T-helper 9 cell (primary cell): Measurements from ENCODE around the gene ECE1.

Experiments
- DNase-seq: peaks from one replicate; pipeline ENCODE4 v3.0.0-alpha.2; 2020
- total RNA-seq, 2 donors: gene quantifications; one replicate each; lab custom pipeline; 2026; lab: John Stamatoyannopoulos, UW

Gene ECE1
- total RNA-seq, result 143 to 160 reads per million in 2 donors

DNA sequence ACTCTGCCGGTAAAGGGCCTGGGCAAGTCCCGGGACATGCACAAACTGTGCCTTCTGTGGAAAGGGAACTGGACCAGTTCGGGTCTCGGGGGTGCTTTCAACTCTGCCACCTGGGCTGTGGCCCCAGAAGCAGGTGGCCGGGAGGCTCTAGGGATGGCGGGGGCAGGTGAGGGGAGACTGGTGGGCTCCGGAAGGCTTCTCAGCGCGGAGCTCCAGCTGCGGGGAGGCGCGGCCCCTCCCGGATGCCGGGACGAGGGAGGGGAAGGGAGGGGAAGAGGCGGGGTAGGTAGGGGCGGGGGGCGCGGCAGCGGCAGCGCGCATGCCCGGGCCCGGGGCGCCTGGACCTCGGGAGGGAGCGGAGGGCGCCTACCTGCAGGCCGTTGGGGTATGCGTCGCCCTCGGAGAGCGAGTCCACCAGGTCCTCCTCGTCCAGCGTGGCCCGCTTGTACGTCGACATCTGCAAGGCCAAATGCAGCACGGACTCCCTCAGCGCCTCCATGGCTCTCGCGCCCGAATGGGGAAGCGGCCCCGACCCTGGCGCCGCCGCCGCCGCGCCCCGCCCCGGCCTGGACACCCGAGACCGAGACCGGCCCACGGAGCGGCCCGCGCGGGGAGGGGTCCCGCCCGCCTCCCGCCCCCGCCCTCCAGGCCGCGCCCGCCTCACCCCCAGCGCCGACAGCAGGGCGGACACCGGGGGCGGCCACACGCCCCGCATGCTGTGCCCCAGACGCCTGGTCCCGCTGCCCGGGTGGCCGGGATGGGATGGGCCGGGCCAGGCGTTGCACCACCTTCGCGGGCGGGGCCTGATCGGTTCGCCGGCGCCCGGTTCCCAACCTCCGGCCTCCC is at the start of gene ECE1:
Gene ECE1 (minus strand): TSS at position 764 of the 846 bp plus-strand sequence. CDS start 49 bp downstream, at position 715.
- peak; percentile 44 for DNase-seq

DNA sequence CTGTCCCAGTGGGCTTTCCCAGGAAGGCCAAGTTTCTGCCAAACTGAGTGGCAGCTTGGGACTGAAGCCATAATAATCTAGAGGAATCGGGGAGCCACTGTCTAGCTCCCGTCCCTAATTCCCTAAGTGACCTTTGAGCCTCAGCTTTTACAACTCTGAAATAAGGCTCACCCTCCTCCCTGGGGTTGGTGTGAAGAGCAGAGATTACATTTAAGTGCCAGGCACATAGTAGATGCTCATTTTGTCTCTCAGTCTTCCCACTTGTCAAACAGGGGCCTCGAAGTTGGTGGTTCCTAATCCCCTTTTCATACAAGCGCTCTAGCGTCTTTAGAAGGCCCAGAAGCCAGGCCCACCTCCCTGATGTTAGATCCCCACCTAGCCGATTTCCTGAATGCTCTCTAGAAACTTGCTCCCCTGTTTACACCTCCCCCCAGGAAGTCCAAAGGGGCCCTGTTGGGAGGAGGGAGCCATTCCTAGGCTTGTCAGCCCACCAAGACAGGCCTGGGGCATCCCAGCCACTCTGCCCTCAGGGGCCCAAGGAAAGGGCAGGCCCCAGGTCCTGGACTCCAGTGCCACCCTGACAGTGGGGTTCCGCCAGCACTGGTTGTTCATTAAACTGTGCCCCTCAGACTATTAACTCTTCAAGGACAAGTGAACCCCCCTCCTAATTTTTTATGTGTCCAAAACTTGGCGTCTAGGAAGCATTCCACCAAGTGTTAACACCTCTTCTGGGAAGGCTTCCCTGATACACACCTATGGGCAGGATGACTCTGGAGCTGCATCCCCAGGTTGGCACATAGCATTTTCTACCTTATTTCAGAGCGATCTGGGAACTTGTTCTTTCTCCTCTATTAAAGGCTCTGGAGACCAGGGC is 49.3 kb upstream of the ECE1 start:
- no peak for DNase-seq

DNA sequence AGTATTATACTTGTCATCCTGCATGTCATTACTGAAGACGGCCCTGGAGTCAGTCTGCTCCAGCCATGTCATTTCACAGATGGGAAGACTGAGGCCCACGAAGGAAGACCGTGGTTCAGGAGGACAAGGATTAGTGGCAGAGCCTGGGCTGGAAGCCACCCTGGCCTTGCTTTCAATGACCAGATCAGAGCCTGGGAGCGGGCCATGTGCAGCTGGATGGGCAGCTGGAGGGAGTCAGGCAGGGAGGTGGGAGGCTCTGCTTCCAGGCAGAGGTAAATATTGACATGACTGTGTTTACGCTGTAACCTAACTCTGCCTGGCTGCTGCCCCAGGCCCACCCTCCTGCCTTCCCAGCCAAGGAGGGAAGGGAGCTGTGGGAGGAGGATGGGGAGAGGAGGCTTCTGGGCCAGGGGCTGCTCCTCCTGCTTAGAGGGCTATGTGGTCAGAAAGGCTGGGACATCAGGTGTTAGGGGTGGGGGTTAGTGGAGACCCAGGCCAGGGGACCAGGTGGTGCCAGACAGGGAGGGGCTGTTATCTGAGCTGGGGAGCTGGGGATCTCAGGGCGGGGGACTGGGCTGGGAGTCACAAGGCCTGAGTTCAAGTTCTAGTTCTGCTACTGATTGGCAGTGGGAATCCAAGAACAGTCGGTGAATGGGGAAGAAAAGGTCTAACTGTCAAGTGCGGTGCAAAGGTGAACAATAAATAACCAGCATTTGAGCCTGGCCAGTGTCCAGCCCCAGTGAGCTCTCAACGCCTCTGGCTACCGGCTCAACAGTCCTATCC is 48.5 kb upstream of the ECE1 start:
- no peak for DNase-seq

DNA sequence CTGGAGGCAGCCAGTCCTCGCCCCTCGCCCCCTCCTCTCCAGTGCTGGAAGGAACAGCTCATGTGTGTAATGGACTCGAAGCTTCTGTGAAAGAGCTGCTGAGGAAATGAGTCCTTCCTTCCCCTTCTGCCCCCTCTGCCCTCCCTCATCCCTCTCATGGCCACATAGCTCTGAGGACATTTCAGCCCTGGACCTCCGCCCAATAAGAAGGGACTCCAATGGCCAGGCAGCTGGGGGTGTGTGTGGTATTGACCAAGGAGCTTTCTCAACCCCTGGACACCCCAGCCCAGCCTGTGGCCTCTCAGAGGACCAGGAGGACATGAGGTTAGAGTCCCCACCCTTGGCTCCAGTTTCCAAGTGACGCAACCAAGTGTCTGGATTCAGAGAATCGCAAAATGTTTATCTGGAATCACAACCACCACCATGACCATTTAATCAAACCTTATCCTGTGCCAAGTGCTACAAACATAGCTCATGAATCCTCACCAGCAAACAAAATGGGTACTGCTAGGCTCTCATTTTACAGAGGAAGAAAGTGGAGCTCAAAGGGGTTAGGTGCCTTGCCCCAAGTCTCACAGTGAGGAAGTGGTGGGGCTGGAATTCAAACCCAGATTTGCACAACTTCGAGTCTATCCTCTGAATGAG is 47.8 kb upstream of the ECE1 start:
- DNase-seq, result no peak

DNA sequence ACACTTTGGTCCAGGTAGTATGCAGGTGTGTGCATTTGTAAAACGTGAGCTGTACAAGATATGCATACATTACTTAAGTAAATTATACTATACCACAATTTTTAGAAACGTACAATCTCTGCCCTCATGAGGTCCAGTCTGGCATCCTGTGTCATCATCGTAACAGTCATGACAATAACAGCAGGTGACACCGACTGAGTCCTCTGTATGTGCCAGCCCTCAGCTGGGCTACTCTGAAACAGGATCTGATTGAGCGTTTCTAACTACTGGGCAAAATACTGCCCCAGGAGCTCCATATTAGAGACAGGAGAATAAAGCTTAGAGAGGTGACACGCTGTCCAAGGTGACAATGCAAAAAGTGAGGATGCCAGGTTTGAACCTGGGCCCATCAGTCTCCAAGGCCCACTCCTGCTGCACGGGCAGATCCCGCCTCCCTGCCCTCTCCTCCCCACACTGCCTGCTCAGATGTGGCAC is 47.2 kb upstream of the ECE1 start:
- no peak for DNase-seq

DNA sequence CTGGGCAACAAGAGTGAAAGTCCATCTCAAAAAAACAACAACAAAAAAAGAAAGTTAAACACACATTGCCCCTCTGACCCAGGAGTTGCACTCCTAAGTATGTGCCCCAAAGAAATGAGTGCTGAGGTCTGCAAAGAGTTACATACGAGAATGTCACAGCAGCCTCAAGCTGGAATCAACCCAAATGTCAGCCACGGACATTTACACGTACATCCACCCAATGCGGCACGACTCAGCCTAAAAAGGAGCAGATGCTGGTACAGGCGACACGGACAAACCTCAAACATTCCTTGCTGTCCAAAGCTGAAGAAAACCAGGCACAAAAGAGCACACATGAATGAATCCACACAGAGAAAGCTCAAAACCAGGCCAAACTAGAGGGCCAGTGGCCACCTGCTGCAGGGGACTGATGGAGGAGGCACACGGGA is 46.8 kb upstream of the ECE1 start:
- no peak for DNase-seq

DNA sequence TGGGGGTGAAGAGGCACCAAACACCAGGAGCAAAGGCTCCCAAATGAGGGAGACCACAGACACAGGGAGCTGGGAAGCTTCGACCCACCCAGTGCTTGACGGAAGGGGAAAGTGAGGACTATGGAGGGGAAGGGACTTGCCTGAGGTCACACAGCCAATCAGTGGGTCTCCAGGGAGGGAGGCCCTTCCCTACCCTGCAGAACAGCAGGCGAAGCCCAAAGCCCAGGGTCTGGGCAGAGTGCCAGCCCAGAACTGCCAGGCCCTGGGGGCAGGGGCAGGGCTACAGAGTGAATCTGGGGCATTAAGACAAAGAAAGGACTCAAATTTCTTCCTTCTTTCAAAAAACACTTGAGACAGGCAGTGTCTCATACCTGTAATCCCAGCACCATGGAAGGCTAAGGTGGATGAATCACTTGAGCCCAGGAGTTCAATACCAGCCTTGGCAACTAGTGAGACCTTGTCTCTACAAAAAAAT is 45.5 kb upstream of the ECE1 start:
- DNase-seq, result no peak

DNA sequence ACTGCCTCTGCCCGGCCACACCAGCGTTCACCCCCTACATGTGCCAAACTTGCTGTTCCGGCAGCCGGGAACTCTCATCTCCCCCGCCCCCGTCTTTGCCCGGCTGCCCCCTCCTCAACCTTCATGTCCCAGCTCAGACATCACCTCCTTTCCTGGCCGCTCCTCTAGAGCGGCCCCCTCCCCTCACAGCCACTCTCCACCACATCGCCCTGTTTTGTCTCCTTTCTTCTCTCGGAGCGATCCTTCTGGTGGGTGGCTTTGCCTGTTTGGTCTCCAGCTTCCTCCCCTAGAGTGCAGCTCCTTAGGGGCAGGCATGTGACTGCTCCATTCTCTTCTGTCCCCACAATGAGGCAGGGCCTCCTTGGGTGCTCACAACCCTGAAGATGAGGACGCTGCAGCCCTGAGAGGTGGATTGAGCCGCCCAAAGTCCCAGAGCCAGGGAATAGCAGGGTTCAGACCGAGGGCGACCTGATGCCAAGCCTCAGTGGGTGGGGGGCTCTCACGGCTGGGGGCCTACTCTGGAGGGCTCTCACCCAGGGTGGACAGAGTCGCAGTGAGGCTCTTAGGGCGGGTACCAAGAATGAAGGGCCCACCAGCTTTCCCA is 44.9 kb upstream of the ECE1 start:
- DNase-seq, result no peak

DNA sequence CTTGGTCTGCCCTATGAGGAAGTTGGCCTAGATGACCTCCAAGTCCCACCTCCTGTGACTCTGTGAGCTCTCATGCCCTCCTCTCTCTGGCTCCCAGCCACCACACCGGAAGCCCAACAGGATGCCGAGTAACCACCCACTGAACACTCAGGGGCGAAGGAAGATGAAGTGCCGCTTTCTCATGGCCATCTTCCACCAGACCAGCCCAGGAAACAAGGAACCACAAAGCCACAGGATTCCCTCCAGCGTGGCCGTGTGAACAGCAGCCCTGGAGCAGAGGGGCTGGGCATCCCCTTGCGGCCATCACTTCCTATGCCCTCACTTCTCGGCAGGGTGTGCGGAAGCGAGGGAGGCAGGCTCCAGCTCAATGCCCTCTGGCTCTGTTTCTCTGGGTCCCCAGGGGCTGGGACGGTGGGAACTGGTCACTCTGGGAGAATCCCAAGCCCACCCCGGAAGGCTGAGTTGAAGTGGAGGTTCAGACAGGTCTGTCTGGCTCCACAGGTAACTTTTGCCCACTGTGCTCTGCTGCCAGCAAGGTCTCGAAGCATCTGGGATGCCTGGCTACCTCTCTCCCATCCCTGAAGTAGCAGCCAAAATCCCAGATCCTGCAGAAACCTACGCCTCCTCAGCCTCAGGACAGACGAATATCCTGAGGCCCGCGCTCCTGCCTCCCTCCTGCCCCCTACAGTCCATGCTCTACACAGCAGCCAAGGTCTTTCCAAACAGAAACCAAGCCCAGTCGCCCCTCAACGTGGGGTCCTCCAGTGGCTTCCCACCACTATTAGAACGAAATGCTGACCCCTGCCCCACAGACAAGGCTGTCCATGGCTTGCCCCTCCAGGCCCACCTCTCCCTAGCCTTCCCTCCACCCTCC is 44.2 kb upstream of the ECE1 start:
- peak; percentile 73 for DNase-seq

DNA sequence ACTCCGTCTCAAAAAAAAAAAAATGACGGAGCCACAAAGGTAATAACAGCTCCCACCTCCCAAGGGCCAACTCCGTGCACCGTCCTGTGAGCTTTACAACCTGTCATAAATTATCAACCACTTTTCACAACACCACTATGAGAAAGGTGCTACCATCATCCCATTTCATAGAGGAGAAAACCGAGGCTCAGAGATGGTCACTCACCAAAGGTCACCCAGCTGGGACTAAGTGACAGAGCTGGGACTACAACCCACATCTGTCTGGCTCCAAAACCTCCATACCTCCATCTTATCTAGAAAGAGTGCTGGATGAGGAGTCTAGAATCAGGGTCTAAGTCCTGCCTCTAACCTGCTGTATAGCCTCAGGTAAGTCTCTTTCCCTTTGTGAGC is 43.6 kb upstream of the ECE1 start:
- DNase-seq, result no peak

DNA sequence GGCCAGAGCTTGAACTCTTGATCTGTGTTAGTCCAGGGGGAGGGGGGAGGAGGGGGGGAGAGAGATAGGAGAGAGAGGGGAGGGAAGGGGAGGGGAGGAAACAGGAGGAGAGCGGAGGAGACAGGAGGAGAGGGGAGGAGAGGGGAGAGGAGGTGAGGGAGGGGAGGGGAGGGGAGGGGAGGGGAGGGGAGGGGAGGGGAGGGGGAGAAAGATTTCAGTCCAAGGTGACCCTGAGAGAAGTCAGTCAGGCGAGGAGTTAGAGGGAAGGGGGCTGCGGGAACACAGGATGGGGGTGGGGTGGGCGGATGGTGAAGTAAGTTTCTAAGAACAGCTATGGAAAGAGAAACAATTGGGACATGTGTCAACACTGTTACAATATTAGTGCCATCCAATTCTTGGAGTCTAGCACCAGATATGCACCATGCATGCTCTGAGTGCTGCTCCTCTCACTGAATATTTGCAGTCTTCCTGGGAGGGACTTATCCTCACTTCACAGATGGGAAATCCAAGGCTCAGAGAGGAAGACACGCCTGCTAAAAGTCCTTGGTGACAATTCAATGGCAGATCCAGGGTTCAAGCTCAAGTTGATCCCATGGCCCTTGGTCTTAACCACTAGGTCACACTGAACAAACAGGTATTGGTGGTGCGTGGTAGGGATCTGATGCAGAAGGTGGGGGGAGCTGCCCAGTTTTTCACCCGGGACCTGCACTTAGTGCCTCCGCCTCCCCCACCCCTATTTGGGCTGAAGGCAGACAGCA is 42.5 kb upstream of the ECE1 start:
- DNase-seq, result no peak

DNA sequence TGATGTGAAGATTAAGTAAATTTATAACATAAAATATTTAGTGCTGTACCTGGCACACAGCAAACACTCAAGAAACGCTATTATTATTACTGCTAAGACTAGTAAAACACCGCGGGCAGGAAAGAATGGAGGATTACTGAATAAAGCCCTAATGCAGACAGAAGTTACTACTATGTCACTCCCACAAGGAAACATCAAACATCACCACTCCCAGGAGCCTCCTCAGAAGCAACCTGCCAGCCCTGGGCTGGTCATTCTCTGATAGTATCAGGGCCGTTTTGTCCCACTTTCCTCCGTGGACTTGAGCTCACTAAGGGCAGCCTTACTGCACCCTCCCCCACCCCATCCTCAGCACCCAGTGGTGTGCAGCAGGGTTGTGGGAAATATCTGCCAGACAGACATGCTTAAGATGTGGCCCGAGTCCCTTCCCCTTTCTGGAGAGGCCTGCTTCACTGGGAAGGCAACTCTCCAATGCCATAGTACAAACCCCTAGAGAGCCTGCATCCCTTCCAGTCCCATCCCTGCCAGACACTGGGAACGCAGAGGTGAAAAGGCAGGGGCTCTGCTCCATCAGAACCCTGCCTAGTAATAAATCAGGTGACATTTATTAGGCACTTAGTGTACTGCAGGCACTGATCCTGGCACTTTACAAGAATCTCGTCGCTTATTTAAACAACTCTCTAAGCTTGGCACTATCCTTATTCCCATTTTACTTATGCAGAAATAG is 41.7 kb upstream of the ECE1 start:
- no peak for DNase-seq

DNA sequence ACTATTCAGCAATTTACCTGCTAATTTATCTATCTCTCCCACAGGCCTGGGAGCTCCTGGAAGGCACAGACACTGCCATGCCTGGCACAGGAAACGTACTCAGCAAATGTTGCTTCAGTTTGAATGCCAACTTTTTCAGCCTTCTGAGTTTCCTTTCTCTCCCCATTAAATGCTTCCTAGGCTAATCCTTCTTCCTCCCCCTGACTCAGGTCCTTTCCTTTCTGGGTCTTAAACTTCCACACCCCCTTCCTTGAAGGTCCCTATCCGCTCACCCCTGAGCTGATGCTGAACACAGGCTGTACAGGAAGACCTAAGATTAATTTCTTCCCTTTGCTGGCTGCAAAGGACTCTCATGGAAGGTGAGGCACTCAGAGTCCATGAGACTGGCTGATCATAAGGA is 40.3 kb upstream of the ECE1 start:
- no peak for DNase-seq

DNA sequence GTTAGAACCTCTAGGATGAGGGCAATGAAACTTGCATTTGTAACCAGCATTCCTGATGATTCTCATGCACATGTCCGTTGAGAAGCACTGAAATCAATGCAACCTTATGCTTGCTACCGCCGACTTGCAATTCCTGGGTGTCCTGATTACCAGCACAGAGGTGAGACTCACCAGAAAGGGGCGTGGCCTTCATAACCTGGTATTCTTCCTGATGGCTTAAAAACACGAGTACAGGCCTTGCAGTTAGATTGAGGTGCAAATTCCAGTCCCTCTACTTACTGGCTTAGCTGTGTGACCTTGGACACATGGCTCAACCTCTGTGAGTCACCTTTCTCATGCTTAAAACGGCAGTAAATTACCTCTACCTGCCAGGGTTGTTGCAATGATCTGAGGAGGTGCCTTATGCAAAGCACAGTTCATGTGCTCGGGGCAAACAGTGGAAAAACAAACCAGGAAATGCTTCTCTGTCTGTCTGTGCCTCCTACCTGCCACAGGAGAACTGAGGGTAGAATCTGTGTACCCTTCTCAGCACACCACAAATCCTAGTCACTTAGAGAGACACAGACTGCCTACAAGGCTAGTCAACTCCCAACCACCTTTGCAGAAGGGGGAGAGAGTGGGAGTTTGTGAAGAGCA is 39.1 kb upstream of the ECE1 start:
- no peak for DNase-seq

DNA sequence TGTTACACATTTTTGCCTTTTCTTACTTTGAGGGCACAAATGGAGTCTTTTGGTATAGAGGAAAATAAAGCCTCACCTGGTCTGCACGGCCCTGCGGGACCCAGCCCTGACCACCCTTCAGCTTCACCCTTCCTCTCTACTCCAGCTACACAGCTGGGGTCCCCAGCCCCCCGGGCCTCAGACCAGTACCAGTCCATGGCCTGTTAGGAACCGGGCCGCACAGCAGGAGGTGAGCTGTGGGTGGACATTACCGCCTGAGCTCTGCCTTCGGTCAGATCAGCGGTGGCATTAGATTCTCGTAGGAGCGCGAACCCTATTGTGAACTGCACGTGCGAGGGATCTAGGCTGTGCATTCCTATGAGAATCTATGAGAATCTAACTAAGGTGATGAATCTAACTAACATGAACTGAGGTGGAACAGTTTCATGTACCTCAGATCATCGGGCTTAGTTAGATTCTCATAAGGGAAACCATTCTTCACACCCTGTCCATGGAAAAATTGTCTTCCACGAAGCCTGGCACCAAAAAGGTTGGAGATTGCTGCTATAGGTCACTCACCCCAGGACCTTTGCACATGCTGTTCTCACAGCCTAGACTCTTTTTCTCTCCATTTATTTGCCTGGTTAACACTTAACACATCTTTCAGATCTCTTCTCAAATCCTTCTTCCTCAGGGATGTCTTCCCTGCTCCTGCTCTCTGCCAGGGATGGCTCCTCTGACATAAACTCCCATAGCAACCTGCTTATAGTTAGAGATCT is 37.5 kb upstream of the ECE1 start:
- DNase-seq, result no peak

DNA sequence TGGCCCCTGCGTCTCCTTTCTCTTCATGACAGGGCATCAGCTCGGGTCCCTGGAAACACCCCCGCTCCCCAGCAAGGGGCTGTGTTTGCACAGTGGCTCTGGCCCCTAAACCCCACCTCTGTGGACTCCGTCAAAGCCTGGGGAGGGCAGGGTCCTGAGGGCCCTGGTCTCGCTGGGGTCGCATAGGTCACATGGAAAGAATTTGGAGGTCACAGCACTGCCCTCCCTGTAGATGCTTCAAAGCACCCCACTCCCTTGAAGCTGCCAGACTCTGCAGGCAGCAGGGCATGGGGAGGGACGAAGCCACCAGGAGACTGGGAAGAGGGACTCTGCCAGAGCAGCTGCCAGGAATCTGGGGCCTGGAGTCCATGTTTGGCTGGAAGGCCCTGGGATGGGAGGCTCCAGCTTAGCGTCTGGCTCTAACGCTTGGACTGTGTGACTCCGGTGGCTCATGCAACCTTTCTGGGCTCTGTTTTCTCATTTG is 36.6 kb upstream of the ECE1 start:
- DNase-seq, result no peak

DNA sequence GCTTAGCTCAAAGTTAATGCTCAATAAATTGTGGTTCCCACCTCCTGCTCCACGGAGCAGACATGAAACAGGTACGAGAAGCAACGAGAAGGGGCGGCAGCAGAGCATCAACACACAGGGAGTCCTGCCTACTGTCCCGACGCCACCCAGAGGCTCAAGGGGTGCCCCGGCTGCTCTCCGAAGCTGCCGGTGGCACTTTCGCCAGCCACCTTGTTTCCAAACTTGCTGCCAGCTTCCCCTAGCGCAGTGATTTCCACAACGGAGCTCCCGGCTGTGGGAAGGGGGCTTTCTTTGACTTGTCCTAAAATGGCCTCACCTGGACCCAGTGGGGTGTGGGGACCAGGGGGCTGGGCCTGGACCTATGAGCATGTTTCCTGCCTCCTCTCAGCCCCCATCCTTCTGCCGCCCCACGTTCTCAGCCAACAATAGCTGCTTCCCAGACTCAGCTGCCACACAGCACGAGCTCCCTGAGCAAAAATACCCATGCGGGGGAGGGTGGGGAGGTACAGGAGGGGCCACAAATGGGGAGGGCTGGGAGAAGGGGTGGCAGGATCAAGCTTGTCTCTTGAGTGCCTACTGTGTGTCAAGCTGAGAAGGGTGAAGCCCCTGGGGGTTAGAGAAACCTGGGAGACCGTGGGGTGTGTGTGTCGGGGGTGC is 35.6 kb upstream of the ECE1 start:
- no peak for DNase-seq
